NOMO-1 treated with dmso at 0.1 percent for 144 hours (cell line): Measurements from ENCODE around the gene DGKE.

Experiments used
- DNase-seq: peaks from one replicate; lab custom pipeline; 2025; ENCODE audit not compliant: unreplicated experiment; lab: John Stamatoyannopoulos, UW

DGKE gene

GRCh38 chr17:56913000-56913311 is 79.0 kb downstream of the DGKE start:
- no peak for DNase-seq

- DNase-seq, result no peak
These were observed 79.5 kb downstream of the DGKE start for GRCh38 chr17:56913353-56913866.

GRCh38 chr17:56913867-56914580 is 80.1 kb downstream of the DGKE start, which contains the start of gene TRIM25:
Gene TRIM25, minus strand, starts transcription at chr17:56914049. Its CDS starts 61 bp downstream, at chr17:56913988.
- DNase-seq, result peak; percentile 93

GRCh38 chr17:56914581-56915273 is 80.8 kb downstream of the DGKE start:
- DNase-seq, result no peak

- DNase-seq, result no peak
These were observed 83.8 kb downstream of the DGKE start for GRCh38 chr17:56917559-56918296.

- DNase-seq, result peak; percentile 86
These were observed 85.0 kb downstream of the DGKE start for GRCh38 chr17:56918916-56919315.
